Lower leg skin (tissue), 4 donors: Measurements from ENCODE around the gene LAD1. TPM values are rescaled to one million over a fixed set of nuclear protein-coding genes. Genes with fewer than 3 reads are reported as not detected.

ENCODE experiments used
- DNase-seq, 2 donors: peaks; one replicate each; pipeline ENCODE4 v3.0.0-alpha.2; 2019; ENCODE audit warnings: low spot score in 2 of 2
- H3K4me3 ChIP-seq: fragments of 200-600 bp; sonication (generic); 2 replicates; pipeline ENCODE4 v1.5.1; 2017; ENCODE audit warnings: mild to moderate bottlenecking, low read depth; ENCODE audit not compliant: poor library complexity, severe bottlenecking
- CTCF ChIP-seq, 3 donors: fragments of 450-650 bp; IDR thresholded peaks; one replicate each; pipeline ENCODE4 v1.5.1; 2016; ENCODE audit warnings: antibody characterized with exemption in 3 of 3, mild to moderate bottlenecking in 3 of 3, moderate library complexity in 2 of 3
- POLR2A ChIP-seq, 2 donors: fragments of 450-650 bp; IDR thresholded peaks; one replicate each; pipeline ENCODE4 v1.6.1; 2016 to 2017; ENCODE audit warnings: antibody characterized with exemption in 2 of 2, mild to moderate bottlenecking in 1 of 2, moderate library complexity in 1 of 2
- WGBS, 2 donors: methylation state at CpG; one replicate each; pipeline ENCODE4 v1.1.5; 2018; 5-methylcytosine and 5-hydroxymethylcytosine counted together
- intact Hi-C: fragments of 100-400 bp; cut with DNase I; formaldehyde crosslinking; loops from one replicate; pipeline ENCODE4 v1.15.0; 2023; ENCODE audit warnings: low total_unique reads
- total RNA-seq, 4 donors: library from RNA; depleted of rRNA; stranded (reverse); fragments of >200 nt; gene quantifications; one replicate each; pipeline ENCODE4 v1.1.0, GENCODE V29; 2016

LAD1 gene
- total RNA-seq, 4 donors from 2014 or later: 271 to 336 (median 291) TPM

- DNase-seq: no peak
- H3K4me3 ChIP-seq: no peak overlapping the region
- no peak for TF ChIP-seq POLR2A (IDR thresholded peaks at IDR 0.05)
- 54 to 60% methylated on average over 5 to 6 of the region's 6 CpGs for WGBS, 2 donors
- intact Hi-C loops: no loop called here
Observed at GRCh38 chr1:201427963-201428362, 28.8 kb upstream of the LAD1 start.

DNA sequence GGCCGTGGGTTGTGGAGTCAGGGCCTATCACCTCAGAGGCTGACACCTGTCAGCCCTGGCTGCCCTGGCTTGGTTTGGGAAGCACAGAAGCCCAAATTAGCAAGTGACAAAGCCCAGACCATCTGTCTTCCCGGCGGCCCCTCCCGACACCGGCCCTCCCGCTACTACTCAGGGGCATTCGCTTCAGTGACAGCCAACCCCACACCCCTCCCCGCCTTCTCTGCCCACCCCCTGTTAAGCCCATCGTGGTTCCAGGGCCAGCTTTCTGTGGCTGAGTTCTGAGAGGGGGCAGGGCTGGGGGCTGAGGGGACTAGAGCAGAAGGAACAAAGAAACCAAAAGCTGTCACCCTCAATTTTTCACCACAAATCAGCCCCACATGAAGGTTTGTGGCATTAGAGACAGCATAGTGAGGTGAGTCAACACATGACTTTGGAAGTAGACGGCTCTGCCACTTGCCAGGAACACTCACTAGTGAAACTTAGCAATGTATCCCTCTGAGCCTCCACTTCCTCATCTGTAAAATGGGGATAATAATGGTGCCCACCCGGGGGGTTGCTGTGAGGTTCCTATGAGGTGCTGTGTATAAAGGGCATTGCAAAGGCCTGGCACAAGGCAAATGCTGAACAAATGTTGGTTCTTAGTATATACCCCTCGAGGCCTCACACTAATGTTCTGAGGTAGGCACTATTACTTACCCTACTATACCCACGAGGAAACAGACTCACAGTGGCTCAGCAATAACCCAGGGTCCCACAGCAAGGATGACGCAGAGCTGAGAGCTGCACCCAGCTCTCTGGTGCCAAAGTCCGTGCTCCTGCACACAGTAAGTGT, 27.6 kb upstream of the LAD1 start:
- WGBS, 2 donors: 72 to 79% methylated on average over 15 of the region's 15 CpGs
- no peak overlapping the region for H3K4me3 ChIP-seq
- no peak for TF ChIP-seq CTCF (IDR thresholded peaks at IDR 0.05)
- TF ChIP-seq POLR2A (IDR thresholded peaks at IDR 0.05): no peak
- intact Hi-C loops: no loop called here
- DNase-seq: no peak

GRCh38 chr1:201424146-201424545, 25.0 kb upstream of the LAD1 start:
- H3K4me3 ChIP-seq: no peak overlapping the region
- intact Hi-C loops: no loop called here
- TF ChIP-seq CTCF (IDR thresholded peaks at IDR 0.05): no peak
- no peak for TF ChIP-seq POLR2A (IDR thresholded peaks at IDR 0.05)
- 92 to 100% methylated on average over 2 of the region's 2 CpGs for WGBS, 2 donors
- no peak for DNase-seq

DNA sequence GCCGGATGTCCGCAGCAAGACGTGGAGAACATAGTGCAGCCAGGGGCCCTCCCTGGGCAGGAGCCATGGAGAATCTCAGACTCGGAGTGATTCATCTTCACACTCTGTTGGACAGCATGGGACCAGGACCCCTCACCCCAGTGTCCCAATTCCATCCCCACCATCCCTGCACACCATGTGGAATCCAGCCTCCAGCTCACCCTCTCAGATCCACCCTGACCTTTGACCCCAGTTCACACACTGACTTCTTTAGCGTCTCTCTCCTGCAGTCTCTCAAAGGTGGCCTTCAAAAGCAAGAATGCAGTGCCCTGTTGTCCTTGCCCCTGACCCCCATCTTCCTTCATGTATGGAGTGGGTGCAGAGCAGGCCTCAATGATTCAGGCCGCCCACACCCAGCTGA, 24.5 kb upstream of the LAD1 start:
- DNase-seq: no peak
- intact Hi-C loops: no loop called here
- 87 to 93% methylated on average over 6 of the region's 6 CpGs for WGBS, 2 donors
- TF ChIP-seq POLR2A (IDR thresholded peaks at IDR 0.05) (no peak), CTCF (IDR thresholded peaks at IDR 0.05) (no peak)
- no peak overlapping the region for H3K4me3 ChIP-seq

DNA sequence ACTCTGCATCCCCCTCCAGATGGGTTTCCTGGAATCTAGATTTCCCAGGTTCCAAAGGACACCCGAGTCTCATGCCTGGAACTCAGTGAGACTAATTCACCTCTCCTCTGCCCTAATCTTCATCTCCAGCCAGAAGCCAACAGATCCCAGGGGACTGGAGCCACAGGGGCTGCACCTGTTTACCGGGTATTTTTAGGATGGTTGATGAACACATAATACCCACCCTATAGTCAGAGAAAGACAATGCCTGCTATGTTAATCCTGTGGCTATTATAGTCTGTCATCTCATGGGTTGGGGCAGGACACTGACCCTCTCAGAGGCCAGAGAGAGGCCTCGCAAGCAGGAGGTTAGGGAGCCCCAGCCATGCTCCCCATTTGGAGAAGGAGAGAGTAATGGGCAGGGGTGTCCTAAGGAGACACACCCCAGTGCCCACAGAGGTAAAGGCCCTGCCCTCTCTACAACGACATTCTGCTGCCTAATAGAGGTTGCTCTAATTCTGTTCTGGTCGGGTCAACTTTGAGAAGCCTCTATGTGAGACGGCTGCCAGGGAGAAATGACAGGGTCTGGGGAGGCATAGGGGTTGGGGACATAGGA, 23.4 kb upstream of the LAD1 start:
- intact Hi-C loops: no loop called here
- no peak for DNase-seq
- H3K4me3 ChIP-seq: no peak overlapping the region
- 90 to 91% methylated on average over 6 of the region's 6 CpGs for WGBS, 2 donors
- TF ChIP-seq POLR2A (IDR thresholded peaks at IDR 0.05) (no peak), CTCF (IDR thresholded peaks at IDR 0.05) (no peak)

GRCh38 chr1:201422026-201422425, 22.9 kb upstream of the LAD1 start:
- H3K4me3 ChIP-seq: no peak overlapping the region
- WGBS, 2 donors: 74 to 77% methylated on average over 3 of the region's 3 CpGs
- intact Hi-C loops: no loop called here
- DNase-seq: no peak
- TF ChIP-seq POLR2A (IDR thresholded peaks at IDR 0.05) (no peak), CTCF (IDR thresholded peaks at IDR 0.05) (no peak)
